H1 (cell line): ENCODE measurements around the gene RAI2. TPM values are rescaled to one million over a fixed set of nuclear protein-coding genes. Genes with fewer than 3 reads are reported as not detected.

Source experiments
- CEBPB ChIP-seq: IDR thresholded peaks from 2 replicates; pipeline ENCODE4 v1.6.1; 2012; ENCODE audit warnings: low read depth, low read length
- KDM1A ChIP-seq: fragments of 200-600, 300-600 bp; sonication (generic); IDR thresholded peaks from 2 replicates; pipeline ENCODE4 v1.7.1; 2016; ENCODE audit warnings: mild to moderate bottlenecking, low read length, borderline replicate concordance
- RNF2 ChIP-seq: fragments of 200-900, 300-1000 bp; sonication (generic); IDR thresholded peaks from 2 replicates; pipeline ENCODE4 v1.7.1; 2016; ENCODE audit warnings: borderline replicate concordance, low read depth, mild to moderate bottlenecking, antibody characterized with exemption, low read length; ENCODE audit not compliant: poor library complexity, severe bottlenecking; ENCODE audit errors: missing control alignments
- SAP30 ChIP-seq: fragments of 300-600 bp; sonication (generic); IDR thresholded peaks from 2 replicates; pipeline ENCODE4 v1.7.1; 2012; ENCODE audit warnings: low read length, moderate library complexity, mild to moderate bottlenecking, inconsistent platforms; ENCODE audit not compliant: insufficient read depth, insufficient replicate concordance
- SIRT6 ChIP-seq: IDR thresholded peaks from one replicate; pipeline ENCODE4 v1.7.1; 2012; ENCODE audit warnings: low read length, inconsistent platforms
- SUZ12 ChIP-seq: fragments of 200-600 bp; sonication (generic); IDR thresholded peaks from 2 replicates; pipeline ENCODE4 v1.6.1; 2012; ENCODE audit warnings: mild to moderate bottlenecking, inconsistent platforms, low read length, moderate library complexity, mixed read lengths
- TAF7 ChIP-seq: optimal IDR thresholded peaks from 2 replicates; pipeline ENCODE3; 2011; ENCODE audit warnings: low read depth, mild to moderate bottlenecking, inconsistent platforms, low read length, moderate library complexity, borderline replicate concordance
- polyA plus RNA-seq, 7 experiments: library from polyadenylated mRNA; depleted of rRNA in 3 of 7; stranded (reverse) in 5 of 7; unstranded in 2 of 7; fragments of >200 nt in 5 of 7; fragments of 200-250 nt in 2 of 7; gene quantifications; 1 replicate in 5 of 7; 2 replicates in 1 of 7; 4 replicates in 1 of 7; pipeline versions ENCODE4 v1.2.1 to v1.2.3, GENCODE V29; 2011 to 2013; ENCODE audit warnings: missing spikeins in 2 of 7, mixed read lengths in 2 of 7
- total RNA-seq: library from RNA; stranded (reverse); fragmentation: NEBNext Ultra II Directional; extraction: Animal tissue kit (Norgen Biotek cat#: 25700); gene quantifications from 2 replicates; pipeline ENCODE4 v1.2.1, GENCODE V29; 2021
- TF ChIP-seq, protein P1 (sequence below): IDR thresholded peaks from 2 replicates; pipeline ENCODE4 v1.6.1; 2012; ENCODE audit warnings: inconsistent platforms

The RAI2 gene
- total and polyA plus RNA-seq, 2 of the 8 experiments (the other 6 are each of a cell fraction or from before 2014, with no cell fraction given): 0.60 to 2.0 TPM

DNA sequence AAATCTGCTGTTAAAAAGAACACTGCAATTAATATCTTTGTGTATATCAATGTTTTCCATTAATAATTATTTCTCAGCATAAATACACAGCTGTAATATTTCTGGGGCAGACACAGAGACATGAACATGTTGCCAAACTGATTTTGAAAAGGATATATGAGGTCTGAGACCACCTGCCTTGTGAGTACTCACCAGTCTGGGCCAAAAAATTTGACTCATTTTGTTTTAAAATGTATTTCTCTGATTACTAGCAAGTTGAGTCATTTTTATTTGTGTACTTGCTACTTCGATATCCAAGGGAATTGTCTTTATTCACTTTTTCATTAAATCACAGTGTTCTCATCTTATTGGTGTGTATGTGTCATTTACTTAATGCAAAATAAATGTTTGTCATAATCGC lies 8.5 kb upstream of the RAI2 start (continued):
- TF ChIP-seq SAP30 (no peak), CEBPB (no peak), RNF2 (no peak), SUZ12 (no peak), TAF7 (no peak), KDM1A (no peak), SIRT6 (no peak)
- TF ChIP-seq, protein P1, sequence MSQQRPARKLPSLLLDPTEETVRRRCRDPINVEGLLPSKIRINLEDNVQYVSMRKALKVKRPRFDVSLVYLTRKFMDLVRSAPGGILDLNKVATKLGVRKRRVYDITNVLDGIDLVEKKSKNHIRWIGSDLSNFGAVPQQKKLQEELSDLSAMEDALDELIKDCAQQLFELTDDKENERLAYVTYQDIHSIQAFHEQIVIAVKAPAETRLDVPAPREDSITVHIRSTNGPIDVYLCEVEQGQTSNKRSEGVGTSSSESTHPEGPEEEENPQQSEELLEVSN: no peak
